GM18526 (cell line): ENCODE results near the gene GPR31.

Source experiments
- POLR2A ChIP-seq: IDR thresholded peaks from 3 replicates; pipeline ENCODE4 v1.6.1; 2011; ENCODE audit not compliant: insufficient read length; ENCODE audit errors: extremely low read depth

GPR31 gene

DNA sequence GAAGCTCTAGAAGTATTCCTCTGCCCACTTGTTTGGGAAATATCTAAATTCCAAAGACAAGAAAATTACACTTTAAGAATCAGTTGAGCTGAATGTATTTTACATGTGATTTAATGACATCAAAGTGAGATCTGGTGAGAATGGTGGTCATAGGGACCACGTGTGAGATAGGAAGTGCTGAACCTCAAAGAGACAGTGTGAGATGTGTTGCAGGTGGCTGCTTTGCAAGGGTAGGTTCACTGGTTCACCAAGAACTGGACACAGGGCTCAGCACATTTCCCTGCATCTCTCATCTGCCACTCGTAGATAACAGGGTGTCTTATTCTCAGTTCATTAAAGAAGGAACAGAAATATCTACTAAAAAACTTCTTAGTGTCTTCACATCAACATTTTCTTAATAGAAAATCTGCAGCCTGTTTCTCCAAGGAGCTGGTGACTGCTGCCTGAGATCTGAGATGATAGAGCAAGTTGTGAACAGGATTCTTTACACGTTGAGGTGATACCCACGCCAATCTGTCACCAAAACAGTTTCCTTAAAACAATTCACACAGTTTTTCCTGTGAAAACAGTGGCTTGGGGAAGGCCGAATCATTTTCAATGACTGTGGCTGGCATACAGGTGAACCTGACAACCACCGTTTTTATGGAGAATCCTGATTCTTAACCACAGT is 27.6 kb downstream of the GPR31 start:
- TF ChIP-seq POLR2A: no peak

DNA sequence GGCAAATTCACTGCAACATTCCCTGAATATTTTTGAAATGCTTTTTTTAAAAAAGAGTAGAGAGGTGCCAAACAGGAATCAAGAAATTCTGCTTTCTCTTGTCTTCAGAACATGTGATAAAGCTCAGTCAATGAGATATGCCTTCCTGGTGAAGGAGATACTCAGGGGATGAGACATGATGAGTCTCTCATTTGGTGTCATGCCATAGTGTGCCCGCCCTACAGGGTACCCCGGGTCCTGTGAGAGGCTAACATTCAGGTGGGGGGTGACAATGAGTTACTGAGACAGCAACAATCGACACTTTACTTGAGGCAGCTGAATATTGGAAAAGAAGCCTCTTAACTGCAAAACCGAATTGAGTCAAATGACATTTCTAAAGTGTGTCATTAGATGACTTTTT is 28.2 kb downstream of the GPR31 start:
- TF ChIP-seq POLR2A: no peak

DNA sequence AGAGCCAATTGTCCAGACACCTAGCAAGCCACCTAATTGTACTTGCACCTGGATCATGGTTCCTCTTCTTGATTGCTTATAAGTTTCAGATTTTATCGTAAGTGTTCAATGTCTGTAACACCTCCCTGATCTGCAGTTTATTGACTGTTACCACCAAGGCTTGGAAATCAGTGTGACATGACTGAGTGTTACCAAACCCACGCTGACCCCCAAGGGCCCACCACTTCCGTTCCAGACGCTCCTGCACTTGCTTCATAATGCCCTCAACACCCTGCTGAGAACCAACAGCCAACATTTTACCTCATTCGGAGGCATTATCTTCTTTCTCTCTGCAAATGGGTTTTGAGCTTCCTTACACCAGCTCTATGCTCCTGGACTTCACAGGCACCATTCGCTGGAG is 28.6 kb downstream of the GPR31 start:
- no peak for TF ChIP-seq POLR2A

GRCh38 chr6:167127785-167128531 is 29.8 kb downstream of the GPR31 start:
- no peak for TF ChIP-seq POLR2A

GRCh38 chr6:167125855-167126349 is 31.9 kb downstream of the GPR31 start:
- TF ChIP-seq POLR2A: no peak

DNA sequence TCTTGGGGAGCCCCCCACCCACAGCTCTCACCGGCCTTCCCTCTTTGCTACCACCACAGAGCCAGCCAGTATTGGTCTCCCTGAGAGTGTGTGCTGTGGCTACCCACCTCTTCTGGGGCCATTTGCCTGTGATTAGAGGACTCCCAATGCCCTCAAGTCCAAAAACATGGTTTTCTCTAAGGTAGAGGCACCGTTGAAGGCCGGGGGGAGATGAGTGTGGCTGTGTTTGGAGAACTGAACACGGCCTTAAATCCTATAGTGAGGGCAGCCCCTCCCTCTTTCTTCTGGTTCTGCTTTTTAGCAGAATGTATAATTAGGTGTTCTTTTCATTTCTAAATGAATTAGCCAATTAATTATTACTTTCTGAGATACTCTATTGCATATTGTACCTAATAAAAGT is 32.4 kb downstream of the GPR31 start:
- TF ChIP-seq POLR2A: no peak

DNA sequence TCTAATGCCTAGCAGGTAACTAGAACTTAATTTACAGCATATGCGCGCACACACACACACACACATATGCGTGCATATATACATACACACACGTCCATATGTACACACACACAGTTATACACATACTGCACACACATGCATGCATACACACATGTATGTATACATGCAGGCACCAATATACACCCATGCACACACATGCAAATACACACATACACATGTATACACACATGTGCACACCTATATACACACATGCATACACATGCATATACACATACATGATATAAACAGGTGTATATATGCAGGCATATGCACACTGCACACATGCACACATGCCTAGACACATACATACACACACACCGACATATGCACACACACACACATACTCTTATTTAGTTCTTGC is 33.0 kb downstream of the GPR31 start:
- TF ChIP-seq POLR2A: no peak

DNA sequence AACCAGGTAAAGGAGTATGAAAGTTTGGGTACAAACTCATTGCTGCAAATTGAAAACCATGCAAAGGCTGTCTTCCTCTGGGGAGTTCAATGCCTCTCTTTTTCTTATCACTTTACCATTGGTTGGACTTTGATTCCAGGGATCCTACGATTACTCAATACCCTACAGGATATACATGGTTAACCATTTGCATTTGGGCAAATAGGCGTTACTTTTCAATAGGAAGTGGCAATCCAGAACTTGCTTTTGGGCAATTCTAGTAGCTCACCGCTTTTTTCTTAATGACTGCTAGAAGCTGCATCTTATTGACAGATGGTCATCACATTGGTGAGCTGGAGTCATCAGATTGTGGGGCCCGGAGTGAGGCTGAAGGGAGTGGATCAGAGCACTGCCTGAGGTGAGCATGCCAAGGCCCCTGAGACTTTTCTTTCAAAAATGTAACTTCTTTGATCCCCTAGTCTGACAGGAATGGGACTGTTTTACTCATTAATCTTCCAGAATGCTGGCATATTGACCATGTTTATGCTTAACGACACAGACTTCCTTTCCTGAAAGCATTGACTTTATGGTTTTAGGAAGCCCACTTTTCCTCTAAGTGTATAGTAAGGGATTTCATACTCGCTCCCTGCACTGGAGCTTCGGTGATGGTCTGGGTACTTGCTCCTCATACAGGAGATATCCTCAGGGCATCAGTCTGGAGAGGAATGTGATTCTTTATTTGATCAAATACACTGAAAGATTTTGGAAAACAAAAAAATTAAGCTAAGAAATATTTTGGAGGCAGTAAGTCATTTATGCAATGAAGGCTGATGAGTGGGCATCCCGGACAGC is 34.7 kb downstream of the GPR31 start, which contains the start of gene CCR6:
Gene CCR6 (plus strand): TSS at position 270 of the 831 bp plus-strand sequence. CDS start 13,039 bp downstream, outside the sequence.
- peak; percentile 32 for TF ChIP-seq POLR2A

DNA sequence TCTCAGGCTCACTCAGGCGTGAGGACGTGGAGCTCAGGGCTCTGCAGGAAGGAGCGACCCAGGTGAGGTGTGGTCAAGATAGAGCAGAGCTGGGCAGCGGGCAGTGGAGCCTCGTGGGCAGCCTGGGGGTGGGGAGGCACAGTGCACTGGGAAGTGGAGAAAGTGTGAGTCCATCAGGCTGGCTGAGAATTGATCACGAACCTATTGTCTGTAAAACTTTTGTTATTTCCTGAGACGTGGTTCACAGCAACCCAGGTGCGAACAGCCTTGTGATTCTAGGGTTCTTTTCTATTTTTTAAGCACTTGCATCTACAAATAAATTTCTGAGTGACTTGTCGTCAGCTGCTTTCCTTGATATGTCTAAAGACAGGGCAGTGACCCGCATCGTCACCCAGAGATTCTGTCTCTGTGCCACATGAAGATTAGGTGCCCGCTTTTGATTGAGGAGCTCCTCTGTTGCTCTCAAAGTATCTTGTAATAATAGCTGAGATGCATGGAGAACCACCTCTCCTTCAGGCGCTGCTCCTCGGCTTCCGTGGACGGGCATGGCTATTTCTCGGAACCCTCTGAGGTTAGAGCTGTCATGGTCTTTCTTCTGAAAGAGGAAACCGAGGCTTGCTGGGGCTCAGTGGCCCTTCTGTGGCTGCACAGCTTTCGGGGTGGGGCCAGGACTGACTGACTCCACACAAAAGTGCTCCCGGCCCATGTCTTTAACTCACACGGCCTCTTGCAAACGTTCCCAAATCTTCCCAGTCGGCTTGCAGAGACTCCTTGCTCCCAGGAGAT is 35.5 kb downstream of the GPR31 start:
- peak; percentile 15 for TF ChIP-seq POLR2A

- peak; percentile 26 for TF ChIP-seq POLR2A
Observed at GRCh38 chr6:167121335-167121841, 36.4 kb downstream of the GPR31 start.

DNA sequence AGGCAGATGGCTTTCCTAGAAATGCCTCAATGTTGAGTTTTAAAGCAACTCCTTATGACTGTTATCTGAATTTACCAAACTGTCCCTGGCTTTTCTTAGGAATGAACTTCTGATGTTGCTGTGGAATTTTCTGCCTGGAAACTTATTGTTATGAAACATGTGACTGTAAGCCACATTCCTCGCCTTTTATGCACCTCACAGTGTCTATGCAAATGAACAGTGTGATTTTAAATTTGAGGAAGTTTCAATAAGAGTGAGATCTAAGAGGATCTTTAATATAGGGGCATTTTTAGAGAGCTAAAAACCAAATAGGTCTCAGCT is 37.2 kb downstream of the GPR31 start:
- TF ChIP-seq POLR2A: no peak

DNA sequence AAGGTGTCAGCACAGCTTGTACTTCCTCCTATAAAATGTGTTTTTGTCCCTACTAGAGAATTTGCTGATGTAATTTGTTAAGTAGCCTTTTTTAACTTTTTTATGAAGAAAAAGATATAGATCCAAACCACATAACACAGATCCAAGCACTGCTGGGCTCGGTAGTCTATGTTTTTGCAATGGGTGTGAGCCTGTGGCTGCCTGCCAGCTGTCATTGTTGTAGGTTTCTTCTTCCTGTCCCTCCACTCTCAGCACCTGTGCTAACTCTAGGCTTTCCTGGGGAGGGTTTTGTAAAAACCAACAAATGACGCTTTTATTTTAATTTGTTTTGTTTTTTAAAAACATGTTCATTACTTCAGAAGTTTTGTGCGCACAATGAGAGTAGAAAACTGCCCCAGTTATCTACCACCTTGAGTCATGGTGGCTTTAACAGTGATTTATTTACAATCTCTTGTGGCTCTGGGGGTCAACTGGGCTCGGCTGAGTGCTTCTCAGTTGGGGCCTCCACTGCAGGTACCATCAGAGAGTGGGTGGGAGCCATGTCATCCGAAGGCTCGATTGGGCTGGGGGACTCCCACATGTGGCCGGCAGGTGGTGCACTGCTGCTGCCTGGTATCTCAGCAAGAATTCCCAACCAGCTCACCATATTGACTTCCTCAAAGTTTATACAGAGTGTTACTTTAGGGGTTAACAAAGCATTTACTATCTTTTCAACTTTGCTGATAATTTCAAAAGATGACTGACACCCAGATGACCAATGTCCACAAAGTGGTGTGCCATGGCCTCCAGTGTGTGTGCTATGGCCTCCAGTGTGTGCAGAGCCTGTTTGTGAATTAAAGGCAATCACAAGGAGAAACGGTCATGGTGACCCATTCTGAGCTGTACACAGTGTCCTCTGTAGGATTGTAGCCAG is 37.9 kb downstream of the GPR31 start:
- peak; percentile 21 for TF ChIP-seq POLR2A

GRCh38 chr6:167118839-167119238 is 38.9 kb downstream of the GPR31 start:
- TF ChIP-seq POLR2A: no peak

- TF ChIP-seq POLR2A: no peak
Observed at GRCh38 chr6:167118006-167118405, 39.8 kb downstream of the GPR31 start.
